ENCODE results near the gene SNED1.

SNED1 gene

GRCh38 chr2:241137276-241138190 lies 139.1 kb downstream of the SNED1 start:
- Histone ChIP-seq H3K9ac (ENCODE audit: low read depth, low read length) (no peak overlapping the region), H3K4me1 (ENCODE audit: insufficient read depth, low read length) (no peaks in the 10 kb centered on the region), H3K36me3 (ENCODE audit: insufficient read depth, low read length) (peaks cover 83% of the 10 kb centered on the region), H3K4me2 (ENCODE audit: insufficient read depth, low read length) (no peak overlapping the region), H4K20me1 (ENCODE audit: insufficient read depth, low read length) (peaks cover 17% of the 10 kb centered on the region; the same call in 1 of the 2 replicates), H3K79me2 (ENCODE audit: insufficient read depth, low read length) (peaks cover 7% of the 10 kb centered on the region; the same call in 1 of the 2 replicates), H3K27ac (ENCODE audit: low read length) (no peak overlapping the region), H3K27me3 (ENCODE audit: insufficient read depth, low read length, poor library complexity) (no peaks in the 10 kb centered on the region), H2AFZ (ENCODE audit: low read depth, low read length) (no peak overlapping the region), H3K9me3 (ENCODE audit: insufficient read depth, low read length, severe bottlenecking) (no peaks in the 10 kb centered on the region), H3K4me3 (ENCODE audit: low read depth in 1 of 2, low read length in 2 of 2) (no peak overlapping the region)
- no peak for TF ChIP-seq CTCF (IDR thresholded peaks at IDR 0.05; ENCODE audit: borderline replicate concordance, extremely low read depth, low read length, poor library complexity, severe bottlenecking)
- ATAC-seq (ENCODE audit: insufficient read depth, low read depth) (no peak), DNase-seq (no peak)

DNA sequence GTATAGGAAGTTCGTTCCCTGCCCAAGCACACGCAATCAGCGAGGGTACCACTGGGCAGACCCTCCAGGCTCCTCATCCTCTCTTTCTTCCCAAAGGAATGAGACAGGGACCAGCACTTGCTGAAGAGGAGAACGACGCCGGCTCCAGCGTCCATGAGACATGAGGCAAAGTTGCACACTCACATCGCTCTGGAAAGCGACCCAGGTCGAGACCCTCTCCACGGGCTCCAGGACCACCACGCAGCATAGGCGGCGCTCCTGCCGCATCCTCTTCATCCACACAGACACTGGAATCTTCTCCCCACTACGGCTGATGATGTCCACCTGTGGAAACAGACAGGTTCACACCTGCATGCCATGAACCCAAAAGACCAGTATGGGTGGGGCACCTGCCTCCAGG lies 140.1 kb downstream of the SNED1 start:
- H3K9ac ChIP-seq (ENCODE audit: low read depth, low read length): no peak overlapping the region
- peaks cover 22% of the 10 kb centered on the region; the same call in 1 of the 2 replicates for H4K20me1 ChIP-seq (ENCODE audit: insufficient read depth, low read length)
- TF ChIP-seq CTCF (IDR thresholded peaks at IDR 0.05; ENCODE audit: borderline replicate concordance, extremely low read depth, low read length, poor library complexity, severe bottlenecking) (no peak), EZH2 (IDR thresholded peaks at IDR 0.05; ENCODE audit: borderline replicate concordance, low read depth, low read length, severe bottlenecking) (no peak)
- peaks cover 12% of the 10 kb centered on the region; the same call in 1 of the 2 replicates for H3K79me2 ChIP-seq (ENCODE audit: insufficient read depth, low read length)
- H3K4me1 ChIP-seq (ENCODE audit: insufficient read depth, low read length): no peaks in the 10 kb centered on the region
- H2AFZ ChIP-seq (ENCODE audit: low read depth, low read length): no peak overlapping the region
- H3K27ac ChIP-seq (ENCODE audit: low read length): no peak overlapping the region
- no peak overlapping the region for H3K4me2 ChIP-seq (ENCODE audit: insufficient read depth, low read length)
- H3K27me3 ChIP-seq (ENCODE audit: insufficient read depth, low read length, poor library complexity): no peaks in the 10 kb centered on the region
- peaks cover 79% of the 10 kb centered on the region for H3K36me3 ChIP-seq (ENCODE audit: insufficient read depth, low read length)
- no peak for ATAC-seq (ENCODE audit: insufficient read depth, low read depth)
- H3K4me3 ChIP-seq (ENCODE audit: low read depth in 1 of 2, low read length in 2 of 2): no peak overlapping the region
- no peaks in the 10 kb centered on the region for H3K9me3 ChIP-seq (ENCODE audit: insufficient read depth, low read length, severe bottlenecking)
- no peak for DNase-seq

DNA sequence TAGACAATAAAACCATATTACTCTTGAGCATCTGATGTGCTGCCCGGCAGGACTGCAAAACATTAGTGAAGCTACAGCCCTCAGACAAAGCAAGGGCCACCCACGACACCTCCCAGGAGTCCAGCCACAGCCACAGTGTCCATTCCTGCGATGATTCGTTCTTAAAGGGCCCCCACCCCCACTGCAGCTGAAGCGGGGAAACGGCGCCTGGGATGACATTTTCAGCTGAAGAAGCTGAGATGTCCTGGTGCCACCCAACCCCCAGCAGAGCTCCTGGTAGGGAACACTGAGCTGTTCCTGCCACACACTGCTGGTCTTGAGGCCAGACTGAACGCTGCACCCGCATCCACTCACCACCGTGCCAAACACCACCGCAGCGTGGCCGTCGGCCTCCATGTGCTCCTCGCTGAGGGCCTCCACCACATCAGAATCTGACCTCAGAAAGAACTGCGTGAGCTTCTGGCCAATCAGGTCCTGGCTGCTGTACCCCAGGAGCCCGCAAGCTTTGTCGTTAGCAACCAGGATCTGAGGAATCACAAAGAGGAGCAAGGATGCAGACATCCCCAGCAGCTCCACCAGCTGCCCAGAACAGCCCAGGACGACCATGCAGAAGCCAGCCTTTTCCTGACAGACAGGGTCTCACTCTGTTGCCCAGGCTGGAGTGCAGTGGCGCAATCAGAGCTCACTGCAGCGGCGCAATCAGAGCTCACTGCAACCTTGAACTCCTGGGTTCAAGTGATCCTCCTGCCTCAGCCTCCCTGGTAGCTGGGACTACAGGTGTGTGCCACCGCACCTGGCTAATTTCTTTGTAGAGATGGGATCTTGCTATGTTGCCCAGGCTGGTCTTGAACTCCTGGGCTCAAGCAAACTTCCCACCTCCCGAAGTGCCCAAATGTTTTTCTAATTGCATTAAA lies 141.4 kb downstream of the SNED1 start:
- TF ChIP-seq CTCF (IDR thresholded peaks at IDR 0.05; ENCODE audit: borderline replicate concordance, extremely low read depth, low read length, poor library complexity, severe bottlenecking) (no peak), EZH2 (IDR thresholded peaks at IDR 0.05; ENCODE audit: borderline replicate concordance, low read depth, low read length, severe bottlenecking) (no peak)
- no peaks in the 10 kb centered on the region for H3K27me3 ChIP-seq (ENCODE audit: insufficient read depth, low read length, poor library complexity)
- H3K36me3 ChIP-seq (ENCODE audit: insufficient read depth, low read length): peaks cover 75% of the 10 kb centered on the region
- H3K27ac ChIP-seq (ENCODE audit: low read length): no peak overlapping the region
- H3K4me3 ChIP-seq (ENCODE audit: low read depth in 1 of 2, low read length in 2 of 2): no peak overlapping the region
- no peak overlapping the region for H3K4me2 ChIP-seq (ENCODE audit: insufficient read depth, low read length)
- peaks cover 33% of the 10 kb centered on the region; the same call in 1 of the 2 replicates for H4K20me1 ChIP-seq (ENCODE audit: insufficient read depth, low read length)
- H2AFZ ChIP-seq (ENCODE audit: low read depth, low read length): no peak overlapping the region
- H3K9ac ChIP-seq (ENCODE audit: low read depth, low read length): no peak overlapping the region
- peaks cover 25% of the 10 kb centered on the region for H3K79me2 ChIP-seq (ENCODE audit: insufficient read depth, low read length)
- DNase-seq (no peak), ATAC-seq (ENCODE audit: insufficient read depth, low read depth) (no peak)
- no peaks in the 10 kb centered on the region for H3K4me1 ChIP-seq (ENCODE audit: insufficient read depth, low read length)
- H3K9me3 ChIP-seq (ENCODE audit: insufficient read depth, low read length, severe bottlenecking): no peaks in the 10 kb centered on the region
